H9 (cell line): Measurements from ENCODE around the gene ARMH3. TPM values are rescaled to one million over a fixed set of nuclear protein-coding genes. Genes with fewer than 3 reads are reported as not detected.
A peak's percentile ranks its signal among the peaks of the same experiment; 100 is the strongest.

ENCODE experiments used
- DNase-seq: peaks from one replicate; pipeline ENCODE4 v3.0.0-alpha.2; 2017
- H2AFZ ChIP-seq: one replicate; pipeline ENCODE4 v1.6.1; 2013; ENCODE audit warnings: mild to moderate bottlenecking, low read length, control low read depth, moderate library complexity
- H2AK5ac ChIP-seq: 2 replicates; pipeline ENCODE4 v1.6.1; 2013; ENCODE audit warnings: low read length, control low read depth, mixed read lengths; ENCODE audit not compliant: insufficient read length
- H2BK120ac ChIP-seq: one replicate; pipeline ENCODE4 v1.6.1; 2013; ENCODE audit warnings: low read depth, mild to moderate bottlenecking, low read length, control low read depth, inconsistent platforms; ENCODE audit not compliant: poor library complexity, severe bottlenecking
- H2BK12ac ChIP-seq: 2 replicates; pipeline ENCODE4 v1.6.1; 2013; ENCODE audit warnings: low read length, control low read depth, mixed read lengths, low read depth; ENCODE audit not compliant: insufficient read length
- H2BK15ac ChIP-seq: 2 replicates; pipeline ENCODE4 v1.6.1; 2013; ENCODE audit warnings: low read depth, low read length, control low read depth
- H2BK20ac ChIP-seq: one replicate; pipeline ENCODE4 v1.6.1; 2013; ENCODE audit warnings: low read depth, mild to moderate bottlenecking, low read length, control low read depth, inconsistent platforms; ENCODE audit not compliant: poor library complexity, severe bottlenecking
- H2BK5ac ChIP-seq: 2 replicates; pipeline ENCODE4 v1.6.1; 2013; ENCODE audit warnings: low read length, control low read depth, mixed read lengths; ENCODE audit not compliant: insufficient read length
- H3K14ac ChIP-seq: 2 replicates; pipeline ENCODE4 v1.6.1; 2013; ENCODE audit warnings: low read length, control low read depth; ENCODE audit not compliant: insufficient read depth
- H3K18ac ChIP-seq: 2 replicates; pipeline ENCODE4 v1.6.1; 2013; ENCODE audit warnings: low read depth, mild to moderate bottlenecking, mixed read lengths, low read length, control low read depth; ENCODE audit not compliant: insufficient read length
- H3K23ac ChIP-seq: 2 replicates; pipeline ENCODE4 v1.6.1; 2013; ENCODE audit warnings: low read length, control low read depth, mixed read lengths, low read depth; ENCODE audit not compliant: insufficient read length
- H3K23me2 ChIP-seq: 2 replicates; pipeline ENCODE4 v1.6.1; 2013; ENCODE audit warnings: low read depth, mild to moderate bottlenecking, mixed read lengths, low read length, control low read depth; ENCODE audit not compliant: insufficient read length, poor library complexity, severe bottlenecking
- H3K27ac ChIP-seq: 2 replicates; pipeline ENCODE4 v1.5.1; 2013; ENCODE audit warnings: low read length, control low read depth, mixed read lengths, low read depth; ENCODE audit not compliant: insufficient read length
- H3K27me3 ChIP-seq: 2 replicates; pipeline ENCODE4 v1.6.1; 2013; ENCODE audit warnings: low read length, control low read depth, inconsistent platforms; ENCODE audit not compliant: insufficient read depth
- H3K4ac ChIP-seq: 2 replicates; pipeline ENCODE4 v1.6.1; 2013; ENCODE audit warnings: low read depth, mild to moderate bottlenecking, control low read depth, inconsistent platforms, low read length, moderate library complexity
- H3K4me1 ChIP-seq: 2 replicates; pipeline ENCODE4 v1.6.1; 2013; ENCODE audit warnings: low read length, control low read depth, inconsistent platforms; ENCODE audit not compliant: insufficient read depth
- H3K4me2 ChIP-seq: 2 replicates; pipeline ENCODE4 v1.6.1; 2013; ENCODE audit warnings: low read length, control low read depth, mixed read lengths; ENCODE audit not compliant: insufficient read length, insufficient read depth
- H3K56ac ChIP-seq: 2 replicates; pipeline ENCODE4 v1.6.1; 2013; ENCODE audit warnings: low read depth, mild to moderate bottlenecking, mixed read lengths, low read length, control low read depth; ENCODE audit not compliant: insufficient read length
- H3K79me1 ChIP-seq: 2 replicates; pipeline ENCODE4 v1.6.1; 2013; ENCODE audit warnings: low read depth, mild to moderate bottlenecking, moderate library complexity, low read length, control low read depth, inconsistent platforms; ENCODE audit not compliant: insufficient read depth, poor library complexity, severe bottlenecking
- H3K79me2 ChIP-seq: 2 replicates; pipeline ENCODE4 v1.6.1; 2013; ENCODE audit warnings: low read length, control low read depth, inconsistent platforms; ENCODE audit not compliant: insufficient read depth
- H3K9ac ChIP-seq: 2 replicates; pipeline ENCODE4 v1.6.1; 2013; ENCODE audit warnings: low read length, control low read depth, mixed read lengths; ENCODE audit not compliant: insufficient read length; ENCODE audit errors: extremely low read depth
- H3K9me3 ChIP-seq: one replicate; pipeline ENCODE4 v1.6.1; 2013; ENCODE audit warnings: low read depth, low read length, inconsistent platforms; ENCODE audit not compliant: control insufficient read depth
- H3T11ph ChIP-seq: one replicate; pipeline ENCODE4 v1.6.1; 2013; ENCODE audit warnings: mild to moderate bottlenecking, low read length, control low read depth, inconsistent platforms
- H4K20me1 ChIP-seq: one replicate; pipeline ENCODE4 v1.6.1; 2013; ENCODE audit not compliant: control insufficient read depth, insufficient read length, insufficient read depth
- H4K5ac ChIP-seq: 2 replicates; pipeline ENCODE4 v1.6.1; 2013; ENCODE audit warnings: low read depth, mild to moderate bottlenecking, mixed read lengths, low read length, control low read depth; ENCODE audit not compliant: insufficient read length
- H4K8ac ChIP-seq: replicated peaks from 2 replicates; pipeline ENCODE4 v1.6.1; 2013; ENCODE audit warnings: low read length, control low read depth, mixed read lengths, low read depth; ENCODE audit not compliant: insufficient read length
- H4K91ac ChIP-seq: 2 replicates; pipeline ENCODE4 v1.6.1; 2013; ENCODE audit warnings: low read depth, mild to moderate bottlenecking, moderate library complexity, mixed read lengths, low read length, control low read depth; ENCODE audit not compliant: insufficient read length
- H3K27ac Mint-ChIP-seq, 3 experiments: 2 replicates in 2 of 3; 3 replicates in 1 of 3; pipeline ENCODE4 v1.8.0; 2020 to 2021; ENCODE audit warnings: mixed read lengths in 3 of 3, mild to moderate bottlenecking in 1 of 3, moderate library complexity in 1 of 3
- H3K27me3 Mint-ChIP-seq: 2 replicates; pipeline ENCODE4 v1.8.0; 2021; ENCODE audit warnings: low read depth, mild to moderate bottlenecking, moderate library complexity, mixed read lengths
- H3K36me3 Mint-ChIP-seq, 3 experiments: 2 replicates in 2 of 3; 3 replicates in 1 of 3; pipeline ENCODE4 v1.8.0; 2020 to 2021; ENCODE audit warnings: low read depth in 3 of 3, mixed read lengths in 3 of 3; ENCODE audit not compliant: insufficient read depth in 1 of 3
- H3K4me1 Mint-ChIP-seq, 2 experiments: 2 replicates each; pipeline ENCODE4 v1.8.0; 2020; ENCODE audit warnings: mixed read lengths in 2 of 2
- H3K4me3 Mint-ChIP-seq, 2 experiments: 2 replicates in 1 of 2; 3 replicates in 1 of 2; pipeline ENCODE4 v1.8.0; 2020 to 2021; ENCODE audit warnings: mild to moderate bottlenecking in 2 of 2, mixed read lengths in 2 of 2, moderate library complexity in 1 of 2
- H3K9me3 Mint-ChIP-seq, 2 experiments: 2 replicates in 1 of 2; 3 replicates in 1 of 2; pipeline ENCODE4 v1.8.0; 2020; ENCODE audit warnings: mild to moderate bottlenecking in 2 of 2, mixed read lengths in 2 of 2, moderate library complexity in 1 of 2
- WGBS: extraction: QIAGEN DNeasy Blood & Tissue Kit; methylation state at CpG from one replicate; pipeline ENCODE4 v1.1.7; 2013; ENCODE audit warnings: missing lambda C conversion rate, low lambda C conversion rate, mixed read lengths; ENCODE audit not compliant: insufficient read length; ENCODE audit errors: extremely low coverage; 5-methylcytosine and 5-hydroxymethylcytosine counted together
- total RNA-seq: library from RNA; stranded (reverse); gene quantifications from 2 replicates; pipeline ENCODE4 v1.2.1, GENCODE V29; 2021
- TF ChIP-seq, protein P1 (sequence below): fragments of 200-600 bp; sonication (generic); conservative IDR thresholded peaks from 3 replicates; pipeline ENCODE4 v1.8.0; 2021; ENCODE audit warnings: antibody characterized with exemption, mild to moderate bottlenecking

The ARMH3 gene
- total RNA-seq, 1 experiment from 2014 or later = 20.4 TPM

DNA sequence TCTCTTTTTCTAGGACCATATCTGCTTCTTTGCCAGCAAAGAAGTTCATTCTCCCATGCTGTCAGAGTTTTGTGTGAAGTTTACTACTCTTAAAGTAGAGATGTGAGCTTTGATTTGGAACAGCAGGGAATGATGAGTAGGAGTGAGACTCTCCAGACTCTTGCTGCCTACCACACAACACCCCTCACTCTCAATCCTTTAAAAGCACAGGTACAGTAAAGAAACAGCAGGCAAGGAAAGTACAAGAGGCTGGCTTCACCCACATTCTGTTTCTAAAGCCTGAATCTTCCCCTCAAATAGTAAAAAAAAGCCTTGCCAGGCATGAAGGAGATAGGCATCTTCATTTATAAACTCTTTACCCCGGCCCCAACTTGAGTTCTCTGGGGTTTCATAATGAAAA is 97.3 kb downstream of the ARMH3 start:
- no peaks in the 10 kb centered on the region for H3K27me3 Mint-ChIP-seq
- no peak for DNase-seq
- no peak overlapping the region for H2BK15ac ChIP-seq
- H2AFZ ChIP-seq = no peak overlapping the region
- H3K9me3 Mint-ChIP-seq = no peaks in the 10 kb centered on the region
- H2BK12ac ChIP-seq = no peak overlapping the region
- no peaks in the 10 kb centered on the region for H3K9me3 ChIP-seq
- peaks cover 4 to 21% (median 16%) of the 10 kb centered on the region in 3 experiments; a peak in 5 of 7 replicates for H3K36me3 Mint-ChIP-seq
- no peak overlapping the region for H3K9ac ChIP-seq
- no peak overlapping the region for H4K91ac ChIP-seq
- H2BK5ac ChIP-seq = no peak overlapping the region
- H2BK120ac ChIP-seq = no peak overlapping the region
- no peaks in the 10 kb centered on the region for H3K79me1 ChIP-seq
- no peak overlapping the region for H3T11ph ChIP-seq
- no peak overlapping the region for H4K5ac ChIP-seq
- no peak overlapping the region for H3K27ac ChIP-seq
- no peak overlapping the region for H3K4me3 Mint-ChIP-seq
- H3K4me1 Mint-ChIP-seq = peaks cover 2 to 27% of the 10 kb centered on the region in 2 experiments; a peak in 2 of 4 replicates
- no peak overlapping the region for H3K18ac ChIP-seq
- no peaks in the 10 kb centered on the region for H4K20me1 ChIP-seq
- no peaks in the 10 kb centered on the region for H3K4me1 ChIP-seq
- no peaks in the 10 kb centered on the region for H3K27me3 ChIP-seq
- no peak overlapping the region for H4K8ac ChIP-seq
- no peak overlapping the region for H2BK20ac ChIP-seq
- H3K27ac Mint-ChIP-seq = peak overlapping the region in 2 of 3 experiments; percentile 17 to 28; a peak in 4 of 7 replicates
- H3K79me2 ChIP-seq = no peaks in the 10 kb centered on the region
- WGBS = no CpG with 5 or more reads among the region's 1 CpG
- H3K4me2 ChIP-seq = no peak overlapping the region
- H3K4ac ChIP-seq = no peak overlapping the region
- TF ChIP-seq, protein P1, sequence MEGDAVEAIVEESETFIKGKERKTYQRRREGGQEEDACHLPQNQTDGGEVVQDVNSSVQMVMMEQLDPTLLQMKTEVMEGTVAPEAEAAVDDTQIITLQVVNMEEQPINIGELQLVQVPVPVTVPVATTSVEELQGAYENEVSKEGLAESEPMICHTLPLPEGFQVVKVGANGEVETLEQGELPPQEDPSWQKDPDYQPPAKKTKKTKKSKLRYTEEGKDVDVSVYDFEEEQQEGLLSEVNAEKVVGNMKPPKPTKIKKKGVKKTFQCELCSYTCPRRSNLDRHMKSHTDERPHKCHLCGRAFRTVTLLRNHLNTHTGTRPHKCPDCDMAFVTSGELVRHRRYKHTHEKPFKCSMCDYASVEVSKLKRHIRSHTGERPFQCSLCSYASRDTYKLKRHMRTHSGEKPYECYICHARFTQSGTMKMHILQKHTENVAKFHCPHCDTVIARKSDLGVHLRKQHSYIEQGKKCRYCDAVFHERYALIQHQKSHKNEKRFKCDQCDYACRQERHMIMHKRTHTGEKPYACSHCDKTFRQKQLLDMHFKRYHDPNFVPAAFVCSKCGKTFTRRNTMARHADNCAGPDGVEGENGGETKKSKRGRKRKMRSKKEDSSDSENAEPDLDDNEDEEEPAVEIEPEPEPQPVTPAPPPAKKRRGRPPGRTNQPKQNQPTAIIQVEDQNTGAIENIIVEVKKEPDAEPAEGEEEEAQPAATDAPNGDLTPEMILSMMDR = no peak
- no peak overlapping the region for H3K14ac ChIP-seq
- no peak overlapping the region for H3K23ac ChIP-seq
- no peak overlapping the region for H2AK5ac ChIP-seq
- H3K23me2 ChIP-seq = no peaks in the 10 kb centered on the region
- no peak overlapping the region for H3K56ac ChIP-seq
